B cell (primary cell): ENCODE measurements around the gene TEX13D. TPM values are rescaled to one million over a fixed set of nuclear protein-coding genes. Genes with fewer than 3 reads are reported as not detected.

Experiments
- ATAC-seq: fragments of 200-7000 bp; cut with Tn5 transposase; one replicate; pipeline ENCODE4 v1.10.0; 2021; ENCODE audit warnings: low read depth, mild to moderate bottlenecking, moderate number of reproducible peaks, moderate library complexity
- CTCF ChIA-PET: fragments of 350-600 bp; sonication (Branson Sonifier 250); formaldehyde crosslinking; loops from one replicate; lab custom pipeline; 2021; ENCODE audit warnings: antibody characterized with exemption, inconsistent platforms; lab: Charles Lee
- POLR2A ChIA-PET: fragments of 350-600 bp; sonication (Branson Sonifier 250); formaldehyde crosslinking; loops from one replicate; lab custom pipeline; 2021; ENCODE audit warnings: antibody characterized with exemption; lab: Charles Lee
- DNase-seq: peaks from one replicate; pipeline ENCODE4 v3.0.0; 2013
- H2AFZ ChIP-seq: 2 replicates; pipeline ENCODE4 v1.6.1; 2012; ENCODE audit warnings: mild to moderate bottlenecking, low read depth, low read length; ENCODE audit not compliant: insufficient read depth, poor library complexity, severe bottlenecking
- H3K27ac ChIP-seq, 2 donors: 1 replicate in 1 of 2; 2 replicates in 1 of 2; pipeline ENCODE4 v1.5.1; 2012 to 2013; ENCODE audit warnings: low read length in 2 of 2, mild to moderate bottlenecking in 2 of 2, moderate library complexity in 1 of 2
- H3K27me3 ChIP-seq, 4 experiments: fragments of 200-600 bp in 1 of 4; sonication (generic) in 1 of 4; replicated peaks in 1 of 4; 1 replicate in 2 of 4; 2 replicates in 2 of 4; pipeline versions ENCODE4 v1.6.1 to v1.7.0; 2013 to 2016; ENCODE audit warnings: low read length in 3 of 4, mild to moderate bottlenecking in 2 of 4, mixed read lengths in 1 of 4, moderate library complexity in 1 of 4; ENCODE audit not compliant: insufficient read depth in 4 of 4, control insufficient read depth in 3 of 4; ENCODE audit errors: control extremely low read depth in 1 of 4
- H3K36me3 ChIP-seq, 2 experiments: replicated peaks in 1 of 2; 1 replicate in 1 of 2; 2 replicates in 1 of 2; pipeline versions ENCODE4 v1.6.1 to v1.7.1; 2013; ENCODE audit warnings: low read length in 1 of 2; ENCODE audit not compliant: insufficient read depth in 2 of 2, control insufficient read depth in 1 of 2; ENCODE audit errors: control extremely low read depth in 1 of 2, extremely low read depth in 1 of 2
- H3K4me1 ChIP-seq, 2 donors: fragments of 200-600 bp in 1 of 2; sonication (generic) in 1 of 2; 1 replicate in 1 of 2; 2 replicates in 1 of 2; pipeline versions ENCODE4 v1.5.1 to v1.6.1; 2013 to 2017; ENCODE audit warnings: low read length in 2 of 2; ENCODE audit not compliant: control insufficient read depth in 2 of 2, insufficient read depth in 2 of 2
- H3K4me2 ChIP-seq: replicated peaks from 2 replicates; pipeline ENCODE3; 2012; ENCODE audit warnings: mild to moderate bottlenecking, low read depth, low read length; ENCODE audit not compliant: poor library complexity, severe bottlenecking
- H3K4me3 ChIP-seq, 5 experiments: fragments of 200-600 bp in 1 of 5; sonication (generic) in 1 of 5; 1 replicate in 3 of 5; 2 replicates in 2 of 5; pipeline versions ENCODE4 v1.5.1 to v1.7.0; 2011 to 2016; ENCODE audit warnings: low read length in 4 of 5, mild to moderate bottlenecking in 4 of 5, low read depth in 2 of 5, control low read depth in 1 of 5, moderate library complexity in 1 of 5; ENCODE audit not compliant: insufficient read depth in 1 of 5; ENCODE audit errors: control extremely low read depth in 1 of 5, extremely low read depth in 1 of 5
- H3K79me2 ChIP-seq: fragments of 200-600 bp; sonication (generic); one replicate; pipeline ENCODE4 v1.6.0; 2016; ENCODE audit warnings: low read length; ENCODE audit not compliant: control insufficient read depth, insufficient read depth
- H3K9ac ChIP-seq: fragments of 200-600 bp; sonication (generic); 2 replicates; pipeline ENCODE4 v1.6.1; 2017; ENCODE audit warnings: mild to moderate bottlenecking, low read length, moderate library complexity
- H3K9me3 ChIP-seq, 3 donors: one replicate each; pipeline versions ENCODE4 v1.6.1 to v1.7.1; 2013; ENCODE audit warnings: low read length in 2 of 3; ENCODE audit not compliant: control insufficient read depth in 2 of 3, insufficient read depth in 1 of 3; ENCODE audit errors: control extremely low read depth in 1 of 3
- H4K20me1 ChIP-seq: 2 replicates; pipeline ENCODE4 v1.6.0; 2012; ENCODE audit warnings: mild to moderate bottlenecking, low read length; ENCODE audit not compliant: insufficient read depth, control insufficient read depth, poor library complexity, severe bottlenecking
- H3K27ac Mint-ChIP-seq: one replicate; pipeline ENCODE4 v1.8.0; 2021; ENCODE audit warnings: mixed read lengths
- H3K27me3 Mint-ChIP-seq: one replicate; pipeline ENCODE4 v1.8.0; 2021; ENCODE audit warnings: mixed read lengths
- H3K4me1 Mint-ChIP-seq: one replicate; pipeline ENCODE4 v1.8.0; 2021; ENCODE audit warnings: mixed read lengths
- H3K4me3 Mint-ChIP-seq: one replicate; pipeline ENCODE4 v1.8.0; 2021; ENCODE audit warnings: mixed read lengths
- H3K9me3 Mint-ChIP-seq: one replicate; pipeline ENCODE4 v1.8.0; 2022; ENCODE audit warnings: mixed read lengths; ENCODE audit not compliant: insufficient read depth
- CTCF ChIP-seq: fragments of 200-600 bp; IDR thresholded peaks from one replicate; pipeline ENCODE4 v1.8.0; 2022; ENCODE audit warnings: antibody characterized with exemption, mild to moderate bottlenecking
- EZH2 ChIP-seq: IDR thresholded peaks from 2 replicates; pipeline ENCODE4 v1.6.1; 2012; ENCODE audit warnings: borderline replicate concordance, low read depth, mild to moderate bottlenecking, moderate library complexity, low read length; ENCODE audit not compliant: insufficient read depth, poor library complexity, severe bottlenecking
- WGBS: methylation state at CpG from one replicate; pipeline ENCODE4 v1.1.5; 2013; ENCODE audit warnings: missing lambda C conversion rate; ENCODE audit not compliant: insufficient coverage; 5-methylcytosine and 5-hydroxymethylcytosine counted together
- intact Hi-C: fragments of 100-400 bp; cut with micrococcal nuclease; formaldehyde crosslinking; loops from one replicate; pipeline ENCODE4 v1.10.0; 2022
- polyA minus RNA-seq: library from RNA; depleted of rRNA, polyadenylated mRNA; stranded (reverse); fragments of >200 nt; gene quantifications from 2 replicates; pipeline ENCODE4 v1.2.3, GENCODE V29; 2012
- polyA plus RNA-seq: library from polyadenylated mRNA; depleted of rRNA; stranded (reverse); fragments of >200 nt; gene quantifications from 2 replicates; pipeline ENCODE4 v1.2.3, GENCODE V29; 2012
- total RNA-seq, 2 donors: library from RNA; stranded (reverse); fragments of 120-200 nt in 1 of 2; gene quantifications; 1 replicate in 1 of 2; 2 replicates in 1 of 2; pipeline versions ENCODE4 v1.2.3 to v1.2.4, GENCODE V29; 2013 to 2022

TEX13D gene
- not detected in 2 replicates for total RNA-seq
- not detected for total RNA-seq (2013)
- polyA plus RNA-seq: not detected in 2 replicates
- polyA minus RNA-seq: not detected in 2 replicates

- CTCF ChIA-PET: no interaction called here
- H3K9me3 Mint-ChIP-seq: no peaks in the 10 kb centered on the region
- peaks cover 5% of the 10 kb centered on the region for H3K27me3 Mint-ChIP-seq
Measured at GRCh38 chrX:124332481-124333424, at the start of gene TEX13D. TEX13D (plus strand) TSS chrX:124332660; CDS start chrX:124332918, 258 bp downstream.

More at GRCh38 chrX:124332481-124333424, at the start of gene TEX13D:
- no peaks in the 10 kb centered on the region for H3K4me1 Mint-ChIP-seq
- Histone ChIP-seq H3K27ac (no peak within 1 kb of the TSS), H3K4me1 (peaks cover 0 to 3% of the 10 kb centered on the region in 2 donors), H2AFZ (no peak within 1 kb of the TSS), H3K4me3 (no peak within 1 kb of the TSS), H3K27me3 (no peaks in the 10 kb centered on the region), H4K20me1 (no peaks in the 10 kb centered on the region), H3K9me3 (peaks cover 0 to 4% (median 0%) of the 10 kb centered on the region in 3 donors), H3K9ac (no peak within 1 kb of the TSS), H3K4me2 (no peak within 1 kb of the TSS), H3K79me2 (no peaks in the 10 kb centered on the region), H3K36me3 (no peaks in the 10 kb centered on the region)
- H3K4me3 Mint-ChIP-seq: no peak within 1 kb of the TSS
- WGBS: 97% methylated on average over 43 of the region's 57 CpGs
- POLR2A ChIA-PET: no interaction called here
- intact Hi-C loops: no loop called here
- TF ChIP-seq EZH2 (no peak), CTCF (no peak)
- no peak for DNase-seq
- ATAC-seq: no peak
- H3K27ac Mint-ChIP-seq: no peak within 1 kb of the TSS
